ENCODE measurements around the gene ARHGEF19.
"Not testable (repeated sequence)": the region's sequence is repeated elsewhere in the genome, so short reads cannot be mapped to it uniquely, and the experiment has no call there.

Gene ARHGEF19

GRCh38 chr1:16212251-16212961 lies at the start of gene ARHGEF19:
TSS of gene ARHGEF19 (minus strand) at chr1:16212652. CDS start at chr1:16209054, 3,598 bp downstream.
- H3K36me3 Mint-ChIP-seq = peaks cover 2% of the 10 kb centered on the region
- no peak within 1 kb of the TSS for H3K4me3 Mint-ChIP-seq
- no peak for DNase-seq (ENCODE audit: low spot score in 2 of 2)
- no peak within 1 kb of the TSS for H3K27ac Mint-ChIP-seq
- peaks cover 12% of the 10 kb centered on the region for H3K4me1 Mint-ChIP-seq
- no peak for ATAC-seq
- H3K9me3 Mint-ChIP-seq = no peaks in the 10 kb centered on the region

- H3K4me3 Mint-ChIP-seq = no peak overlapping the region
- ATAC-seq (no peak), DNase-seq (ENCODE audit: low spot score in 2 of 2) (no peak)
- peaks cover 32% of the 10 kb centered on the region for H3K36me3 Mint-ChIP-seq
- H3K27ac Mint-ChIP-seq = no peak overlapping the region
- no peaks in the 10 kb centered on the region for H3K9me3 Mint-ChIP-seq
- peaks cover 7% of the 10 kb centered on the region for H3K4me1 Mint-ChIP-seq
These were observed 49.6 kb upstream of the ARHGEF19 start for GRCh38 chr1:16262067-16262466.

GRCh38 chr1:16260814-16261213 lies 48.4 kb upstream of the ARHGEF19 start:
- Mint-ChIP-seq H3K4me1 (no peaks in the 10 kb centered on the region), H3K27ac (no peak overlapping the region), H3K36me3 (peaks cover 36% of the 10 kb centered on the region), H3K9me3 (no peaks in the 10 kb centered on the region), H3K4me3 (no peak overlapping the region)
- ATAC-seq (no peak), DNase-seq (ENCODE audit: low spot score in 2 of 2) (no peak)

DNA sequence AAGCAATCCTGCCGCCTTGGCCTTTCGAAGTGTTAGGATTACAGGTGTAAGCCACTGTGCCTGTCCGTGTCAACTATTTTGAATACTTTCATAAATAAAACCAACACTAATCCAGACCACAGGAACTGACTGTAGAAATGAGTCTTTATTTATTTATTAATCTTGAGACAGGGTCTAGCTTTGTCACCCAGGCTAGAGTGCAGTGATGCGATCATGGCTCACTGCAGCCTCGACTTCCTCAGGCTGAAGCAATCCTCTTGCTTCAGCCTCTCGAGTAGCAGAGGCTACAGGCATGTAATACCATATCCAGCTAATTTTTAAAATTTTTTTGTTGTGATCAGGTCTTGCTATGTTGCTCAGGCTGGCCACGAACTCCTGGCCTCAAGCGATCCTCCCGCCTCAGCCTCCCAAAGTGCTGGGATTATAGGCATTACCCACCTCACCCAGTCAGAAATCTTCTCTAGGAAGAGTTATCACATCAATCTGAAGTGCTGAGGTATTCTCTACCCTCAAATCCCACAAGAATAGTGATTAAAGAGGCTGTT lies 46.2 kb upstream of the ARHGEF19 start:
- DNase-seq (ENCODE audit: low spot score in 2 of 2) = no peak
- H3K4me3 Mint-ChIP-seq = no peak overlapping the region
- H3K9me3 Mint-ChIP-seq = no peaks in the 10 kb centered on the region
- H3K27ac Mint-ChIP-seq = peak overlapping the region; percentile 40
- H3K36me3 Mint-ChIP-seq = peaks cover 51% of the 10 kb centered on the region
- ATAC-seq = no peak
- H3K4me1 Mint-ChIP-seq = no peaks in the 10 kb centered on the region

- Mint-ChIP-seq H3K4me1 (no peaks in the 10 kb centered on the region), H3K4me3 (no peak overlapping the region), H3K36me3 (peaks cover 51% of the 10 kb centered on the region), H3K27ac (peak overlapping the region; percentile 32), H3K9me3 (no peaks in the 10 kb centered on the region)
- no peak for ATAC-seq
- DNase-seq (ENCODE audit: low spot score in 2 of 2) = no peak
These were observed 45.5 kb upstream of the ARHGEF19 start for GRCh38 chr1:16257968-16258367.

DNA sequence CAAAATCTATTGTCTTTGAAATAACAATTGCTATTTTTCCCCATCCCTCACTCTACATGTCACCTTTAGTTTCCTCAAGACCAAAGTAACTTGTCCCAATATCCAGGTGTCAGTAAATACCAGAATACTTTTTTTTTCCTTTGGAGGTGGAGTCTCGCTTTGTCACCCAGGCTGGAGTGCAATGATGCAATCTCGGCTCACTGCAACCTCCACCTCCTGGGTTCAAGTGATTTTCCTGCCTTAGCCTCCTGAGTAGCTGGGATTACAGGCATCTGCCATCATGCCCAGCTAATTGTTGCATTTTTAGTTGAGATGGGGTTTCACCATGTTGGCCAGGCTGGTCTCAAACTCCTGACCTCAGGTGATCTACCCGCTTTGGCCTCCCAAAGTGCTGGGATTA lies 45.1 kb upstream of the ARHGEF19 start:
- H3K4me3 Mint-ChIP-seq; H3K4me1 Mint-ChIP-seq; H3K9me3 Mint-ChIP-seq; DNase-seq (ENCODE audit: low spot score in 2 of 2); ATAC-seq: not testable (repeated sequence)
- peak overlapping the region; percentile 32 for H3K27ac Mint-ChIP-seq
- H3K36me3 Mint-ChIP-seq = peaks cover 55% of the 10 kb centered on the region

- Mint-ChIP-seq H3K27ac (peak overlapping the region; percentile 75), H3K4me1 (no peaks in the 10 kb centered on the region), H3K36me3 (peaks cover 61% of the 10 kb centered on the region), H3K9me3 (no peaks in the 10 kb centered on the region), H3K4me3 (no peak overlapping the region)
- no peak for DNase-seq (ENCODE audit: low spot score in 2 of 2)
- ATAC-seq = no peak
These were observed 44.0 kb upstream of the ARHGEF19 start for GRCh38 chr1:16256478-16256877.

DNA sequence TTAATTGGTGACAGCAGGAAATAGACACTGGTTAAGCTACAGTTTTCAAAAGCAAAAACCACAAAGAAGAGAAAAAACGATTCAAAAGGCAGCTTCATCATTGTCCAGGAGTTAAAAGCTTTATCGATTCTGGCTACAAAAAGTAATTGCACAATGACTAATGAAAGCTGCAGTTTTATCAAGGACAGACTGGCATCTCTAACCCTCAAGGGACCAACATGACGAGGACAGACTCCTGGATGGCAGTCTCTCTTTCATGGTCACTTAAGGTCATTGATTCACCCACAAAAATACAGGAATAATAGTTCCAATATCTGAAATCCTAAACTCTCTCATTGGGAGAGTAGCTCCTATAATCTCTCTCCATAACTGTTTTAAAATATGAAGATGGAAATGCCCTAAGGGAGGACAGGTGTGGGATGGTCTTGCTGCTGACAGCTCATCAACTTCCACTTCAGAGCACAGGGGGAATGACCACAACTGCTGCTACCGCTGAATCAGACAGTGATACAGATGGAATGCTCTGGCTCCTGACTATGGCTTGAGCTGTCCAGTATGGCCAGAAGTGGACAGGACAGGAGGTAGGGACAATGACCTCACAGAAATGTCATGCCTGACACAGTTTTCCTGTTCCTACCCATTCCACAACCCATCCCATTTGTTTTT lies 41.9 kb upstream of the ARHGEF19 start:
- ATAC-seq = no peak
- Mint-ChIP-seq H3K9me3 (no peaks in the 10 kb centered on the region), H3K36me3 (peaks cover 68% of the 10 kb centered on the region), H3K4me1 (peaks cover 5% of the 10 kb centered on the region), H3K27ac (peak overlapping the region; percentile 59), H3K4me3 (no peak overlapping the region)
- DNase-seq (ENCODE audit: low spot score in 2 of 2) = no peak

DNA sequence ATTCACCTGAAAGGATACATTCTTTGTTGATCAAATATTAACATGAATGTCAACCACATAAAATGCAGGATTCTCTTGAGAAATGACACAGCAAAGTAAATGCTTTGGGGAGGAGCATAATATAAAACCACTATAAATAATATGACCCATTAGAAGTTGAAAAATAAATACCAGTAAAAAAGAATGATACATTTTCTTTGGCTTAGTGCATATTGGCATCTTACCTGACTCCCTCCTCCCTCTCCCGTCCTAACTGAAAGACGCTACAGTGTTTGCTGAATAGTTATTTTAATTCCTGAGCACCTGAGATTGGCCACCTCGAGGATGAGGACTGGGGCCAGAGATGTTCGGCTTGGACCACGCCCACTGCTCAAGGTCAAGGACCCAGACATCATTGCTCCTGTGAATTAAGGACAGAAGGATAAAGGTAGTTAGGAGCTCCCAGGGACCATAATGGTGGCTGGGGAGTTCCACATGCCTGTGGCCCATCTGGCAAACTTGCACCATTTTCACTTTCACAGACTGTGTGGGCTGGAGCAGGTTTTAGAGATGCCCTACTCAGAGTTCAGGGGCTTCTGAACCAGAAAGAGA lies 41.0 kb upstream of the ARHGEF19 start:
- no peak for DNase-seq (ENCODE audit: low spot score in 2 of 2)
- Mint-ChIP-seq H3K27ac (peak overlapping the region; percentile 59), H3K36me3 (peaks cover 72% of the 10 kb centered on the region), H3K4me1 (peaks cover 11% of the 10 kb centered on the region), H3K9me3 (no peaks in the 10 kb centered on the region), H3K4me3 (no peak overlapping the region)
- ATAC-seq = no peak

- Mint-ChIP-seq H3K9me3 (no peaks in the 10 kb centered on the region), H3K4me1 (peaks cover 11% of the 10 kb centered on the region), H3K36me3 (peaks cover 77% of the 10 kb centered on the region), H3K4me3 (no peak overlapping the region), H3K27ac (no peak overlapping the region)
- DNase-seq (ENCODE audit: low spot score in 2 of 2) = no peak
- ATAC-seq = no peak
These were observed 40.5 kb upstream of the ARHGEF19 start for GRCh38 chr1:16252912-16253311.

- no peak for ATAC-seq
- no peak overlapping the region for H3K27ac Mint-ChIP-seq
- DNase-seq (ENCODE audit: low spot score in 2 of 2) = no peak
- peaks cover 88% of the 10 kb centered on the region for H3K36me3 Mint-ChIP-seq
- peaks cover 11% of the 10 kb centered on the region for H3K4me1 Mint-ChIP-seq
- no peak overlapping the region for H3K4me3 Mint-ChIP-seq
- H3K9me3 Mint-ChIP-seq = no peaks in the 10 kb centered on the region
These were observed 38.9 kb upstream of the ARHGEF19 start for GRCh38 chr1:16251381-16251780.

DNA sequence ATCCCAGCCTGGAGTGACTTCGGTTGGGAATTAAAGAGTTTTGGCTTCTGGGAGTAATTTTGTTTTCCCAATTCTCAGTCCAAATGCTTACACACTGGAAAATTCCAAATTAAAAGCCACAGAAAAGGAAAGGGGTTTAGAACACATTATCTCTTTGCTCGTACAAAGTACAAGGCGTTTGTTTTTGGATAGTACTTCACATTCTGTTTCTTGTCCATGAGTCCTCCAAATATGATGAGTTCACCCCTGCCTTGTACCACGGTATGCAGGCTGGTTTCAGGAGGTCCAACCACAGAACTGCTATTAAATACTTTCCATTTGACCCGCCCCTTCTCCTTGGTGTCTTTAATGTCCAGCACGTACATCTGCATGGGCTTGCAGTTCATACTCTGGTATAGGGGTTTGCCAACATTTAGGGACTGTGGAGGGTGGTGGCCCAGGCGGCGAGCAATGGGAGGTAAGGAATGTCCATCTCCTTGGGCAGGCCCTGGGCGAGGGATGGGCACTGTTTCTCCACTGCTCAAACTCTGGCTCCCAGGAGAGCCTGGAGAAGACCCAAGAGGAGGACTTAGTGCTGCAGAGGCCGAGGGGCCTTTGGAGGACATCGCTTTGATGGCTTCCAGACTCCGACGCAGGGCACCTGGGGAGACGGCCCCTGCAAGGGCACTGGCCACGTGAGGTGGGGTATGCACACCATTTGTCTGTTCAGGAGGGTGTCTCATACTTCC lies 38.2 kb upstream of the ARHGEF19 start:
- Mint-ChIP-seq H3K36me3 (peaks cover 87% of the 10 kb centered on the region), H3K4me1 (peaks cover 11% of the 10 kb centered on the region), H3K27ac (no peak overlapping the region), H3K4me3 (no peak overlapping the region), H3K9me3 (no peaks in the 10 kb centered on the region)
- no peak for DNase-seq (ENCODE audit: low spot score in 2 of 2)
- ATAC-seq = no peak

DNA sequence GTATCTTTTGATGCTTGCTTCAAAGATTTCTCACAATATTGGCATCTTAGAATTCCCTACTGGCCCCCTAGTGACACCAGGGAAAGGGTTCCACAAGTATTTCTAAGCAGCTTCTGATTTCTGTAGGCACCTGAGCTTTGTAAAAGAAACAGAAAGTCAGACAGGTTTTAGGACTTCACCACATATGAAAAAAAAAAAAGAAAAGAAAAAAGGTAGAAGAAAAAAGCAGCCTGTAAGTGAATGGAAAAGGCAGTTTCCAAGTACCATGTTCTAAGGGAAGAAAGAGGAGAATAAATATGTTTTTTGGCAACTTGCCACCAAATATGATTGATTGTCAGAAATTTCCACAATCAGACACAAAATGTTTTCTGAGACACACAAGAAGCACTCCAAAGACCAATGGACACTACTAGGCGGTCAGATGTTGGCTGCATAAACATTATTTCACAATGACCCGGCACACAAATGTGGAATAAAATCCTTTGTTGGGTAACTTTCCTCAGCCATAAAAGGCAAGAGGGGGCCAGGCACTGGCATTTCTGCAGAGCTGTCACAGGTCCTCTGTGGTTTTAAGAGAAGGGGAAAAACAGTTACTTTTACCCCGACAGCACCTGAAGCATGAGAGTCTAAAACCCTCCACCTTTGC lies 37.3 kb upstream of the ARHGEF19 start:
- no peak for ATAC-seq
- H3K4me3 Mint-ChIP-seq = no peak overlapping the region
- no peak for DNase-seq (ENCODE audit: low spot score in 2 of 2)

DNA sequence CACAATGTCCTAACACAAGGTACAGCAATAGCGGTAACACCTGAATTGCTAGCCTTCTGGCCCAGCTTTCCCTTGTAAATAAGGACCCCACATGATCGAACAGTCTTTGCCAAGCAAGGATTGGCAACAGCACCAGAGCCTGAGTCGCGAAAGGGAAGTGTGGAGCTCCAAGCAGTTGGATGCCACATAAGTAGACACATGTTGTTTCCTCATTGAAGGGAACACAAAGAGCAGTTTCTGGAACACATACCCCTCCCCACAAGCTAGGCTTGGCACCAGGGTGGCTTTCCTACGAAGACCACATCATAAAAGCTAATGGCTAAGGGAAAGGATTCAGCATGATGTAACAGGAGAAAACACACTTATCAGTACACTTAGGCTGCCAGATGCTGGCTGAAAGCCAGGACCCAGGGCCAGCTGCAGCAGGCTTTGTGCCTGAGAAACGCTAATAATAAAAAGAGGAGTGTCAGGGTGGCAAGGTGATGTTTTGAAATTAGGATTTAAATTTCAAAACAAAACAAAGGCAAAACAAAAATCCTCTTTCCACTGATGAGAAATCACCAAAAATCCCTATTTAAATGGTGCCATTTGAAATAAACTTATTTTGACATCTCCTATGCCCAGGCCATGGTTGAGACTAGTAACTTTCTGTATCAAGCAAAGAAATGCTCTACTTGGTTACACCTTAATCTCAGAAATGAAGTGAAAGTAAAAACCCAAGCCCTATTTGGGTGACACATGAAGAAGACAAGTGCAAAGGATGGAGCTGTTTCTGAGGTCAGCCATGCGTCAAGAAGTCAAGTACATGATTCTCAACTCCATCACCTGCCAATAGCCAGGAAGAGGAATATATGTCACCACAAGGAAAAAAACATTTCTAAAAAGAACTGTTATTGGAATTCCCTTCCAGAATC lies 36.4 kb upstream of the ARHGEF19 start:
- DNase-seq (ENCODE audit: low spot score in 2 of 2) = no peak
- Mint-ChIP-seq H3K9me3 (no peaks in the 10 kb centered on the region), H3K36me3 (peaks cover 69% of the 10 kb centered on the region), H3K4me1 (peaks cover 17% of the 10 kb centered on the region), H3K27ac (peak overlapping the region; percentile 58), H3K4me3 (no peak overlapping the region)
- peak; percentile 38 for ATAC-seq

More for the DNA sequence above, 37.3 kb upstream of the ARHGEF19 start:
- Mint-ChIP-seq H3K36me3 (peaks cover 77% of the 10 kb centered on the region), H3K27ac (peak overlapping the region; percentile 58), H3K4me1 (peaks cover 11% of the 10 kb centered on the region), H3K9me3 (no peaks in the 10 kb centered on the region)
